C4-2B (cell line): ENCODE results near the gene MAP2.

Experiments
- ZFX ChIP-seq: fragments of 450-650 bp; IDR thresholded peaks from 2 replicates; pipeline ENCODE4 v1.6.1; 2017
- TF ChIP-seq, protein P1 (sequence below): fragments of 450-650 bp; conservative IDR thresholded peaks from 2 replicates; pipeline ENCODE4 v1.5.1; 2017; ENCODE audit warnings: mild to moderate bottlenecking

DNA sequence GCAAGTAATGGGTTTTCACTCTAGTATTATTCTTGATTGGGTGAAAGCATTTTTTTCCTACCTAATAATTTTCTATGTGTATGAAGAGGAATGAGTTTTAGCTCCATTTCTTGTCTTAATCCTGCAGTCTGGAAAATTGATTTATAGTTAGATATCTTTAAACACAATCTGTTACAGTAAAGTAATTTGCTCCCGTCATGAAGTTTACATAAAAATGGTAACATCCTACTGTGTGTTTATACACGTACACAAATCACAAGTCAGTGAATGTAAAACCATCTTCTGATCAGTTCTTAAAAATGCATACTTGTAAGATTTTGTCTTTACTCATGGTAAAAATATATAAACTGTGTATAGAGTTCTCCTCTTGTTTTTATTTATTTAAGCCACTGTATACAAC is 51.1 kb downstream of the MAP2 start:
- TF ChIP-seq, protein P1, sequence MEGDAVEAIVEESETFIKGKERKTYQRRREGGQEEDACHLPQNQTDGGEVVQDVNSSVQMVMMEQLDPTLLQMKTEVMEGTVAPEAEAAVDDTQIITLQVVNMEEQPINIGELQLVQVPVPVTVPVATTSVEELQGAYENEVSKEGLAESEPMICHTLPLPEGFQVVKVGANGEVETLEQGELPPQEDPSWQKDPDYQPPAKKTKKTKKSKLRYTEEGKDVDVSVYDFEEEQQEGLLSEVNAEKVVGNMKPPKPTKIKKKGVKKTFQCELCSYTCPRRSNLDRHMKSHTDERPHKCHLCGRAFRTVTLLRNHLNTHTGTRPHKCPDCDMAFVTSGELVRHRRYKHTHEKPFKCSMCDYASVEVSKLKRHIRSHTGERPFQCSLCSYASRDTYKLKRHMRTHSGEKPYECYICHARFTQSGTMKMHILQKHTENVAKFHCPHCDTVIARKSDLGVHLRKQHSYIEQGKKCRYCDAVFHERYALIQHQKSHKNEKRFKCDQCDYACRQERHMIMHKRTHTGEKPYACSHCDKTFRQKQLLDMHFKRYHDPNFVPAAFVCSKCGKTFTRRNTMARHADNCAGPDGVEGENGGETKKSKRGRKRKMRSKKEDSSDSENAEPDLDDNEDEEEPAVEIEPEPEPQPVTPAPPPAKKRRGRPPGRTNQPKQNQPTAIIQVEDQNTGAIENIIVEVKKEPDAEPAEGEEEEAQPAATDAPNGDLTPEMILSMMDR: no peak
- no peak for TF ChIP-seq ZFX
